NK-92 (cell line): ENCODE data around the gene IL1R2.

Source experiments
- DNase-seq: peaks from one replicate; lab custom pipeline; 2025; ENCODE audit not compliant: unreplicated experiment; lab: John Stamatoyannopoulos, UW

IL1R2 gene

GRCh38 chr2:102018823-102019445 is 27.2 kb downstream of the IL1R2 start:
- DNase-seq = no peak

GRCh38 chr2:102020596-102021170 is 28.9 kb downstream of the IL1R2 start:
- no peak for DNase-seq

- DNase-seq = no peak
These were observed 30.0 kb downstream of the IL1R2 start for GRCh38 chr2:102021779-102022178.

- DNase-seq = no peak
These were observed 31.3 kb downstream of the IL1R2 start for GRCh38 chr2:102022884-102023539.

- DNase-seq = no peak
These were observed 32.6 kb downstream of the IL1R2 start for GRCh38 chr2:102024410-102024809.

GRCh38 chr2:102025016-102025501 is 33.3 kb downstream of the IL1R2 start:
- DNase-seq = no peak

- no peak for DNase-seq
These were observed 34.0 kb downstream of the IL1R2 start for GRCh38 chr2:102025583-102026267.

GRCh38 chr2:102027036-102027980 is 35.5 kb downstream of the IL1R2 start:
- DNase-seq = no peak

- DNase-seq = no peak
These were observed 36.7 kb downstream of the IL1R2 start for GRCh38 chr2:102028470-102028869.

GRCh38 chr2:102029405-102029804 is 37.6 kb downstream of the IL1R2 start:
- no peak for DNase-seq

GRCh38 chr2:102029952-102030351 is 38.2 kb downstream of the IL1R2 start:
- no peak for DNase-seq

GRCh38 chr2:102030502-102030854 is 38.7 kb downstream of the IL1R2 start:
- DNase-seq = no peak

GRCh38 chr2:102030855-102031527 is 39.2 kb downstream of the IL1R2 start:
- DNase-seq = no peak

GRCh38 chr2:102032368-102033030 is 40.7 kb downstream of the IL1R2 start:
- DNase-seq = no peak

- DNase-seq = no peak
These were observed 41.4 kb downstream of the IL1R2 start for GRCh38 chr2:102033031-102033749.

GRCh38 chr2:102033750-102034682 is 42.3 kb downstream of the IL1R2 start:
- DNase-seq = no peak

GRCh38 chr2:102034683-102035548 is 43.2 kb downstream of the IL1R2 start:
- no peak for DNase-seq
